Thyroid gland (tissue), 4 donors: ENCODE data around the gene AMMECR1L. TPM values are rescaled to one million over a fixed set of nuclear protein-coding genes. Genes with fewer than 3 reads are reported as not detected.
"Not testable (repeated sequence)": the region's sequence is repeated elsewhere in the genome, so short reads cannot be mapped to it uniquely, and the experiment has no call there.

Experiments used
- DNase-seq, 2 donors: peaks; one replicate each; pipeline ENCODE4 v3.0.0-alpha.2; 2019
- H3K27ac ChIP-seq, 3 donors: fragments of 200-600 bp; sonication (generic); 1 replicate in 2 of 3; 2 replicates in 1 of 3; pipeline ENCODE4 v1.5.1; 2016 to 2019; ENCODE audit warnings: mild to moderate bottlenecking in 1 of 3, moderate library complexity in 1 of 3
- H3K27me3 ChIP-seq: fragments of 200-600 bp; sonication (generic); one replicate; pipeline ENCODE4 v1.5.1; 2019
- H3K36me3 ChIP-seq, 2 donors: fragments of 200-600 bp; sonication (generic); one replicate each; pipeline ENCODE4 v1.5.1; 2016 to 2019
- H3K4me1 ChIP-seq, 2 donors: fragments of 200-600 bp; sonication (generic); one replicate each; pipeline ENCODE4 v1.5.1; 2017 to 2019
- H3K4me3 ChIP-seq, 3 donors: fragments of 200-600 bp; sonication (generic); replicated peaks in 1 of 3; 1 replicate in 2 of 3; 2 replicates in 1 of 3; pipeline ENCODE4 v1.5.1; 2016; ENCODE audit warnings: mild to moderate bottlenecking in 1 of 3
- H3K9me3 ChIP-seq: fragments of 200-600 bp; sonication (generic); one replicate; pipeline ENCODE4 v1.5.1; 2017
- POLR2A ChIP-seq, 2 donors: fragments of 450-650 bp; IDR thresholded peaks; one replicate each; pipeline ENCODE4 v1.6.1; 2017; ENCODE audit warnings: antibody characterized with exemption in 2 of 2, mild to moderate bottlenecking in 2 of 2, moderate library complexity in 1 of 2
- WGBS, 2 donors: methylation state at CpG; one replicate each; pipeline ENCODE4 v1.1.5; 2017; 5-methylcytosine and 5-hydroxymethylcytosine counted together
- intact Hi-C: fragments of 100-400 bp; cut with DNase I; formaldehyde crosslinking; loops from one replicate; pipeline ENCODE4 v1.15.1; 2023
- total RNA-seq, 4 donors: library from RNA; depleted of rRNA; stranded (reverse); fragments of >200 nt; gene quantifications; one replicate each; pipeline ENCODE4 v1.2.3, GENCODE V29; 2016
- TF ChIP-seq, protein P1 (sequence below), 6 experiments: fragments of 200-600 bp in 3 of 6; fragments of 450-650 bp in 3 of 6; sonication (generic) in 3 of 6; IDR thresholded peaks; one replicate each; pipeline ENCODE4 v1.5.1; 2016 to 2019; ENCODE audit warnings: antibody characterized with exemption in 6 of 6, mild to moderate bottlenecking in 2 of 6, inconsistent platforms in 1 of 6, moderate library complexity in 1 of 6

The AMMECR1L gene
- total RNA-seq, 4 donors from 2014 or later, result 10.3 to 13.4 (median 11.5) TPM

- H3K9me3 ChIP-seq, result no peaks in the 10 kb centered on the region
- no peak for DNase-seq
- WGBS, 2 donors, result 86 to 88% methylated on average over 14 of the region's 14 CpGs
- no peak overlapping the region for H3K27ac ChIP-seq
- no peaks in the 10 kb centered on the region for H3K27me3 ChIP-seq
- no peaks in the 10 kb centered on the region for H3K36me3 ChIP-seq
- H3K4me3 ChIP-seq, result no peak overlapping the region
- H3K4me1 ChIP-seq, result peaks cover 6% of the 10 kb centered on the region in 2 donors
- intact Hi-C loops, result no loop called here
- no peak for TF ChIP-seq POLR2A (IDR thresholded peaks at IDR 0.05)
- TF ChIP-seq, protein P1, sequence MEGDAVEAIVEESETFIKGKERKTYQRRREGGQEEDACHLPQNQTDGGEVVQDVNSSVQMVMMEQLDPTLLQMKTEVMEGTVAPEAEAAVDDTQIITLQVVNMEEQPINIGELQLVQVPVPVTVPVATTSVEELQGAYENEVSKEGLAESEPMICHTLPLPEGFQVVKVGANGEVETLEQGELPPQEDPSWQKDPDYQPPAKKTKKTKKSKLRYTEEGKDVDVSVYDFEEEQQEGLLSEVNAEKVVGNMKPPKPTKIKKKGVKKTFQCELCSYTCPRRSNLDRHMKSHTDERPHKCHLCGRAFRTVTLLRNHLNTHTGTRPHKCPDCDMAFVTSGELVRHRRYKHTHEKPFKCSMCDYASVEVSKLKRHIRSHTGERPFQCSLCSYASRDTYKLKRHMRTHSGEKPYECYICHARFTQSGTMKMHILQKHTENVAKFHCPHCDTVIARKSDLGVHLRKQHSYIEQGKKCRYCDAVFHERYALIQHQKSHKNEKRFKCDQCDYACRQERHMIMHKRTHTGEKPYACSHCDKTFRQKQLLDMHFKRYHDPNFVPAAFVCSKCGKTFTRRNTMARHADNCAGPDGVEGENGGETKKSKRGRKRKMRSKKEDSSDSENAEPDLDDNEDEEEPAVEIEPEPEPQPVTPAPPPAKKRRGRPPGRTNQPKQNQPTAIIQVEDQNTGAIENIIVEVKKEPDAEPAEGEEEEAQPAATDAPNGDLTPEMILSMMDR (IDR thresholded peaks at IDR 0.05), result no peak
These were observed 7.3 kb upstream of the AMMECR1L start for GRCh38 chr2:127893033-127893432.

- Histone ChIP-seq H3K9me3 (no peaks in the 10 kb centered on the region), H3K4me1 (peaks cover 17% of the 10 kb centered on the region in 2 donors), H3K27me3 (no peaks in the 10 kb centered on the region), H3K27ac (no peak overlapping the region), H3K36me3 (no peaks in the 10 kb centered on the region), H3K4me3 (no peak overlapping the region)
- intact Hi-C loops, result no loop called here
- no peak for TF ChIP-seq POLR2A (IDR thresholded peaks at IDR 0.05)
- TF ChIP-seq, protein P1 (IDR thresholded peaks at IDR 0.05), result no peak
- WGBS, 2 donors, result 32 to 52% methylated on average over 5 of the region's 5 CpGs
- peak in 1 of 2 donors; percentile 27 for DNase-seq
These were observed 6.1 kb upstream of the AMMECR1L start for GRCh38 chr2:127891811-127892210.

- H3K9me3 ChIP-seq, intact Hi-C loops, H3K27ac ChIP-seq, H3K27me3 ChIP-seq, H3K36me3 ChIP-seq, DNase-seq, H3K4me3 ChIP-seq: not testable (repeated sequence)
- WGBS, 2 donors, result 93 to 94% methylated on average over 7 of the region's 7 CpGs
- peaks cover 17% of the 10 kb centered on the region in 2 donors for H3K4me1 ChIP-seq
These were observed 5.0 kb upstream of the AMMECR1L start for GRCh38 chr2:127890756-127891155.

GRCh38 chr2:127888772-127889171 is 3.0 kb upstream of the AMMECR1L start:
- Histone ChIP-seq H3K4me3 (no peak overlapping the region), H3K4me1 (peaks cover 17 to 22% of the 10 kb centered on the region in 2 donors), H3K27ac (peak overlapping the region in 1 of 3 donors; percentile 35), H3K36me3 (no peaks in the 10 kb centered on the region), H3K9me3 (no peaks in the 10 kb centered on the region), H3K27me3 (no peaks in the 10 kb centered on the region)
- 93 to 95% methylated on average over 1 of the region's 1 CpG for WGBS, 2 donors
- intact Hi-C loops, result no loop called here
- no peak for DNase-seq
- TF ChIP-seq, protein P1 (IDR thresholded peaks at IDR 0.05), result no peak
- TF ChIP-seq POLR2A (IDR thresholded peaks at IDR 0.05), result no peak

- no peak for TF ChIP-seq POLR2A (IDR thresholded peaks at IDR 0.05)
- TF ChIP-seq, protein P1 (IDR thresholded peaks at IDR 0.05), result no peak
- no peak overlapping the region for H3K4me3 ChIP-seq
- no peaks in the 10 kb centered on the region for H3K27me3 ChIP-seq
- 28 to 33% methylated on average over 1 of the region's 1 CpG for WGBS, 2 donors
- no peak for DNase-seq
- no peaks in the 10 kb centered on the region for H3K9me3 ChIP-seq
- H3K27ac ChIP-seq, result peak overlapping the region; percentile 16 to 88 (median 80)
- intact Hi-C loops, result no loop called here
- H3K36me3 ChIP-seq, result no peaks in the 10 kb centered on the region
- H3K4me1 ChIP-seq, result peaks cover 17 to 22% of the 10 kb centered on the region in 2 donors
These were observed 2.0 kb upstream of the AMMECR1L start for GRCh38 chr2:127887776-127888130.
